Prostate gland (tissue), 2 donors: ENCODE results near the gene SERTAD4.

ENCODE experiments used
- CTCF ChIP-seq, 4 experiments: fragments of 200-600 bp in 2 of 4; fragments of 450-650 bp in 2 of 4; sonication (generic) in 2 of 4; IDR thresholded peaks; 1 replicate in 3 of 4; 2 replicates in 1 of 4; pipeline ENCODE4 v1.5.1; 2016 to 2019; ENCODE audit warnings: antibody characterized with exemption in 4 of 4, mild to moderate bottlenecking in 2 of 4, moderate library complexity in 2 of 4
- POLR2A ChIP-seq: fragments of 450-650 bp; IDR thresholded peaks from one replicate; pipeline ENCODE4 v1.6.1; 2016; ENCODE audit warnings: antibody characterized with exemption, mild to moderate bottlenecking

GRCh38 chr1:210246447-210246846 is 13.9 kb downstream of the SERTAD4 start:
- TF ChIP-seq CTCF (IDR thresholded peaks at IDR 0.05) (no peak), POLR2A (no peak)
